Fibroblast of the aortic adventitia (primary cell): ENCODE results near the gene FOXL1. TPM values are rescaled to one million over a fixed set of nuclear protein-coding genes. Genes with fewer than 3 reads are reported as not detected.

Experiments
- DNase-seq: peaks from one replicate; pipeline ENCODE4 v3.0.0-alpha.2; 2010; ENCODE audit warnings: low read depth
- H3K4me3 ChIP-seq: 2 replicates; pipeline ENCODE4 v1.5.1; 2011; ENCODE audit warnings: low read depth, mild to moderate bottlenecking, control low read depth, low read length, moderate library complexity
- total RNA-seq: library from RNA; depleted of rRNA; stranded (reverse); fragments of >200 nt; gene quantifications from 2 replicates; pipeline ENCODE4 v1.2.3, GENCODE V29; 2012; ENCODE audit warnings: low replicate concordance
- TF ChIP-seq, protein P1 (sequence below): IDR thresholded peaks from 2 replicates; pipeline ENCODE4 v1.5.1; 2011; ENCODE audit warnings: mild to moderate bottlenecking, low read length, control low read depth, inconsistent platforms; ENCODE audit not compliant: insufficient read depth

The FOXL1 gene
- total RNA-seq, 1 donor: 5.8 TPM

DNA sequence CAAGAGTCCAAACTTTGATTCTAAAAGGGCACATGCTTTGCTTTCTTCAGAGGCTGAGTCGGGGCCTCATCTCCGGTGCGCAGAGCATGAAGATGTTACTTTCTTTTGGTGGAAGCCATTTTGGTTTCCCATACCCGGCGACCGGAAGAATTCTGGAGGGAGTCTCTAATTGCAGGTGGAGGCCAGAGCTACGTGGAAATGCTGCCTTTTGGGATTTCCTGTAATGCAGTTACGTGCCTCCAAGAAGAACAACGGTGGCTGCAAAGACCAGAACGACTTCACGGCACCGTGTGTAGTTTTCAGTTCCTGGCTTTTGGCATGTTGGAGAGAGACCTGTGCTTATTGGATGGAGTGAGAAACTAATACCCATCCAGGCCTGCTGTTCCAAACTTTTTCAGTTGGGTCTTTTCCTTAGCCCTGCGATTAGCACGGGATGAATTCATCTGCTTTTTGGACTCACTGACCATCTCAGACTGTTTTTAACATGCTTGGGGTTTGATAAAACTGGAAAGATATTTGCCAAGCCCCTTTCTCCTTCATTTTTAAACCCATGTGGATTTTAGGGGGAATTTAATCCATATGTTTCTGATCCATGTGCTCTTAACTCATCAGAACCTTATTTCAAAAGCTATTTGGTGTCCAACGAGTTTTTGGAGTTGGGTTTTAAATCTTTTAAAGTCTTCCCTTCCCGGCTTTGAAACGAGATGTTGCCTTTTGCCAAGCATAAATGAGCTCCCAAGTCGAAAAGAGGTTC is 19.0 kb downstream of the FOXL1 start:
- H3K4me3 ChIP-seq: no peak overlapping the region
- DNase-seq: no peak

DNA sequence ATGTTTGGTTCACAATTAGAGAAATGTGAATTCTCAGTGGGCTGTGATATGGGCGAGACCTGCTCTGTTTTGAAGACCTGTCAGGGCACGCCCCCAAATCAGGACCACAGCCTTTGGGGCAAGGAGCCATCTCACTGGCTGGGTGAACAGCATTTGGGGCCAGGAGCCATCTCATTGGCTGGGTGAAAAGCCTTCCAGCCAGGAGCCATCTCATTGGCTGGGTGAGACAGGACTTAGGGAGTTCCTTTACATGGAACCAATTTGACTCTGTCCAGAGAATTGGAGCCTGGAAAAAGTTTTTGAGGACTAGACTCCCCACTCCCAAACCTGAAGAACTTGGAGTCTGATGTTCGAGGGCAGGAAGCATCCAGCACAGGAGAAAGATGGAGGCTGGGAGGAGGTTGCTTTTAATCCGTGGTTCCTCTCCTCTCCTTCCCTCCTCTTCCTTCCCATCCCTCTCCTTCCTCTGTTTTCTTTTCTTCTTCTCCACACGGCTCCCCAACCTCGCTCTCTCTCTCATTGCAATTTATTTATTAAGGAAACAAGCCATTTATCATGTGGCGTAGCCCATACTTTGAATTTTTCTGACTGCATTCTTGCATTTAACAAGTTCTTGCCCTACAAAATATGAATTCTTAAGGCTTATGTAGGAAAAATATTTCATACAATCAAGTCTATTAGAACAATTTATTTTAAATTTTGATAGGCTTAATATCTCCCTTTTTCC is 19.7 kb downstream of the FOXL1 start:
- TF ChIP-seq, protein P1, sequence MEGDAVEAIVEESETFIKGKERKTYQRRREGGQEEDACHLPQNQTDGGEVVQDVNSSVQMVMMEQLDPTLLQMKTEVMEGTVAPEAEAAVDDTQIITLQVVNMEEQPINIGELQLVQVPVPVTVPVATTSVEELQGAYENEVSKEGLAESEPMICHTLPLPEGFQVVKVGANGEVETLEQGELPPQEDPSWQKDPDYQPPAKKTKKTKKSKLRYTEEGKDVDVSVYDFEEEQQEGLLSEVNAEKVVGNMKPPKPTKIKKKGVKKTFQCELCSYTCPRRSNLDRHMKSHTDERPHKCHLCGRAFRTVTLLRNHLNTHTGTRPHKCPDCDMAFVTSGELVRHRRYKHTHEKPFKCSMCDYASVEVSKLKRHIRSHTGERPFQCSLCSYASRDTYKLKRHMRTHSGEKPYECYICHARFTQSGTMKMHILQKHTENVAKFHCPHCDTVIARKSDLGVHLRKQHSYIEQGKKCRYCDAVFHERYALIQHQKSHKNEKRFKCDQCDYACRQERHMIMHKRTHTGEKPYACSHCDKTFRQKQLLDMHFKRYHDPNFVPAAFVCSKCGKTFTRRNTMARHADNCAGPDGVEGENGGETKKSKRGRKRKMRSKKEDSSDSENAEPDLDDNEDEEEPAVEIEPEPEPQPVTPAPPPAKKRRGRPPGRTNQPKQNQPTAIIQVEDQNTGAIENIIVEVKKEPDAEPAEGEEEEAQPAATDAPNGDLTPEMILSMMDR: no peak
- H3K4me3 ChIP-seq: no peak overlapping the region
- DNase-seq: peak; percentile 55

More for the DNA sequence above, 19.0 kb downstream of the FOXL1 start:
- TF ChIP-seq, protein P1: no peak

DNA sequence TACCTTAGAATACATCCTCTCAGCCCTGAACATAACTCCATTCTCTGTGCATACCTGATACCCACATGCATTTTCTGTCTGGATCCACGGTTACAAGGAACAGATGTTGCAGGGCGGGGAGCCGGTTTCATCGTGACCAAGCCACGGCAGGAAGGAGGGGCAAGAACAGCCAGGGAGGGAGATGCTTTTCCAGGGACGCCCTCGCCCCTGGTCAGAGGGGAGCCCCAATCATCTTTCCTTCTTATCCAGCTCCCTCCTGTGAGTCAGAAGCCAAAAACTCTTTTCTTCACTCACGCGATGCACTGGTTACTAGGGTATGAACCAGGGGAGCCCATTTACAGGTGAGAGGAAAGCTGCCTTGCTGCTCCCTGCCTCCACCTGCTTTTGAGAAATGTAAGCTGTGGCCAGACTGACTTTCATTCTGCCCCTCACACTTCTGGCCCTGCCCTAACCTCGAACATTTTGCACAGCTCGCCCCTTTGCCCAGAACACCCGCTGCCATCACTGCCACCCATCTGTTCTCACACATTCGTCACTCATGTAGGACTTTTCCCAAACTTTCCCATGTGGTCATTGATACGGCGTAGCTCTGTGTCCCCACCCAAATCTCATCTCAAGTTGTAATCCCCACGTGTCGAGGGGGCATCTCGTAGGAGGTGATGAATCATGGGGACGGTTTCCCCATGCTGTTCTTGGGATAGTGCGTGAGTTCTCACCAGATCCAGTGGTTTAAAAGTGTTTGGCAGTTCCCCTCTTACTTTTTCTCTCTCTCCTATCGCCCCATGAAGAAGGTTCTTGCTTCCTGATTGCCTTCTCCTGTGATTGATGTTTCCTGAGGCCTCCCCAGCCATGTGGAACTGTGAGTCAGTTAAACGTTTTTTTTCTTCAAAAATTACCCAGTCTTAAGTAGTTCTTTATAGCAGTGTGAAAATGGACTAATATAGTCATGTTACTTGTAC is 20.5 kb downstream of the FOXL1 start:
- DNase-seq: peak; percentile 56
- TF ChIP-seq, protein P1: no peak
- H3K4me3 ChIP-seq: no peak overlapping the region

DNA sequence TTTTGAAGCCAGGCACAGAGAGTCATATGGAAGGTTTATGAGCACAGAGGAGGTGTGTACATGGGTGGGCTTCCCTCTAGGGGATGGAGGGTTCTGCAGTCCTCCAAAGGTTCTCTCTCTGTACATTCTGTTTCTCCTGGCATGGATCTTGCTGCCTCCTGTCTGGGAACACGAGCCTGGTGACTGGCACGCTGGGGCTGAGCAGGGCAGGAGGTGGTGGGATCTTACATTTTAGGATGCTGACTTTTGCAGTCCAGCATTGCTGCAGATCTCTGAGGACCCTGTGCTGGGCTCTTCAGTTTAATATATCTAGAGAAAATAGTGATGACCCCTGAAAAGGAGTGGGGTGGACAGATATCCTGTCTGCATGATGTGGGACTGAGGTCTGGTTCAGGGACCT is 23.0 kb downstream of the FOXL1 start:
- TF ChIP-seq, protein P1: no peak
- H3K4me3 ChIP-seq: no peak overlapping the region
- DNase-seq: no peak

DNA sequence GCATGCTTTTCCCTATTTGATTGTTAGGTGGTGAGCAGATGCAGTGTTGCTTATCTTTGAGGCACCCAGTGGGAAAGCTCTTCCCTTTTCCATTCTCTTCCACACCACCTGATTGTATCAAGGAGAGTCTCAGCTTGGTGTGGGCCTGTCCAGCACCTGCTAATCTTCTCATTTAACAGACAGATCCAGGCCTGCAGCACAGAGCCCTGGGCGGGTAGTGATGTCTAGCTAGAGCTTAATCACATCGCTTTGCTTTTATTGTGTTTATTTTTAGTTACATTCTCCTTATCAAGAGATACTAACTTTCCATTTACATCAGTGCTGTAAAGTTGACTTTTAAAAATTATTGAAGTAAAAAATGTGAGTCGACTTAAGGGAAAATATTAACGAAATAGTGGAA is 24.2 kb downstream of the FOXL1 start:
- no peak for DNase-seq
- TF ChIP-seq, protein P1: no peak
- no peak overlapping the region for H3K4me3 ChIP-seq

DNA sequence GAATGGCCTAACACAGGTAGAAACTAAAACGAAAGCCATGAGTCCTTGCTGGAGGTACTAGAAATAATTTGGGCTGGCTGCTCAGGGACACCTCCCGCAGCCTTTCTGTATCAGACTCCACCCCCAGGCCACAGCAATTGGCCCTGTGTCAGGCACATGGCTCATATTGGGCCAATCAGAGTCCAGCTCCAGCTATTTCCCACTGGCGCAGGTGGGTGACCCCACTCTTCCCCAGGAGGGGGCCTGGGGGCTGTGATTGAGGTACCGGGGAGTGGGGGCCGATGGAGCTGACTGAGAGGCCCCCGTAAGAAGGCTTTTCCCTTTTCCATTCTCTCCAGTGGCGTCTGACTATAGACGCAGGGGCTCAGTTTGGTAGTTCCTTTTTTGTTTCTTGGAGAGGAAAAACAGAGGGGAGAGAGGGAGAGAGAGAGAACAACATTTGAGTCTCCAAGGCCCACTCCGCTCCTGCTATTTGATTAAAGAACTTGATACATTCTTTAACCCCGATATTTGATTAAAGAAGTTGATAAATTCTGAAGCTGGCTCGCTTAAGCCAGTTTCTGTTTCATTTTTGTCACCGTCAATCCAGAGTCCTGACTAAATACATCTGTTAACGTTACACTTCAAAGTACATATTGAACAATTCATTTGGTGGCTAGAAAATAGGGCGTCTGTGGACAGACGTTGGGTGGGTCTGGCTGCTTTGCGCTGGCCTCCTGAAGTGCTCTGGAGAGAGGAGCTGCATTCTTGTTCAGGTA is 26.3 kb downstream of the FOXL1 start:
- TF ChIP-seq, protein P1: no peak
- no peak overlapping the region for H3K4me3 ChIP-seq
- no peak for DNase-seq
